Measurements from ENCODE around the gene C3orf20. TPM values are rescaled to one million over a fixed set of nuclear protein-coding genes. Genes with fewer than 3 reads are reported as not detected.

Gene C3orf20
- polyA plus RNA-seq, 1 donor from 2014 or later: not detected

DNA sequence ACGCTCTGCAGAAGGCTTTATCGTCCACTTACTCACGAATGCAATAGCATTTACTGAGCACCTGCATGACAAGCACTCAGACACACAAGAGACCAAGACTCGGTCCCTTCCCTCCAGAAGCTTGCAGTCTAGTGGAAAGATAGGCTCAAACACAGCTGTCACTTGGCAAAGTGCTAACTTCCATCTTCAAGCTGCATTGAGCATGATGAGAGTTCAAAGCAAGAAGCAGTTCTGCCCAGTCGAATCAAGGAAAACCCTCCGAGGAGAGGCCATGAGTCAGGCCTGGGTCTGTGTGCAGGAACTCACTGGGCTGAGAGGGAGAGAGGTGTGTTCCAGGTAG, 51.5 kb downstream of the C3orf20 start:
- H3K79me2 ChIP-seq (replicated peaks; ENCODE audit: insufficient read depth, low read length): no peaks in the 10 kb centered on the region
- no peak overlapping the region for H3K4me3 ChIP-seq (ENCODE audit: low read length)
- no peaks in the 10 kb centered on the region for H3K36me3 ChIP-seq (ENCODE audit: insufficient read depth, low read length)
- no peaks in the 10 kb centered on the region for H3K9me2 ChIP-seq (ENCODE audit: insufficient read depth, low read length)
- no peak overlapping the region for H3K4me2 ChIP-seq (ENCODE audit: low read length)
- no peak overlapping the region for H3K9ac ChIP-seq (ENCODE audit: low read length)
- no peak overlapping the region for H3K27ac ChIP-seq (ENCODE audit: low read length)
- no peaks in the 10 kb centered on the region for H3K27me3 ChIP-seq (ENCODE audit: insufficient read depth, low read depth, low read length)
- no peaks in the 10 kb centered on the region for H3F3A ChIP-seq (ENCODE audit: insufficient read depth, low read length, poor library complexity, severe bottlenecking)
- no peaks in the 10 kb centered on the region for H4K20me1 ChIP-seq (ENCODE audit: insufficient read depth)
- no peak overlapping the region for H2AFZ ChIP-seq (ENCODE audit: low read depth, low read length)
- no peak for TF ChIP-seq RAD21 (conservative IDR thresholded peaks at IDR 0.05)
- TF ChIP-seq REST (IDR thresholded peaks at IDR 0.05; ENCODE audit: borderline replicate concordance): no peak
- no peak for TF ChIP-seq EP300 (conservative IDR thresholded peaks at IDR 0.05; ENCODE audit: poor library complexity, severe bottlenecking)
- no peak for TF ChIP-seq EZH2 (IDR thresholded peaks at IDR 0.05; ENCODE audit: borderline replicate concordance, insufficient read depth, low read length, poor library complexity, severe bottlenecking)
- no peak for TF ChIP-seq POLR2AphosphoS5 (IDR thresholded peaks at IDR 0.05)
- H3K9me3 ChIP-seq (ENCODE audit: low read length): no peaks in the 10 kb centered on the region

DNA sequence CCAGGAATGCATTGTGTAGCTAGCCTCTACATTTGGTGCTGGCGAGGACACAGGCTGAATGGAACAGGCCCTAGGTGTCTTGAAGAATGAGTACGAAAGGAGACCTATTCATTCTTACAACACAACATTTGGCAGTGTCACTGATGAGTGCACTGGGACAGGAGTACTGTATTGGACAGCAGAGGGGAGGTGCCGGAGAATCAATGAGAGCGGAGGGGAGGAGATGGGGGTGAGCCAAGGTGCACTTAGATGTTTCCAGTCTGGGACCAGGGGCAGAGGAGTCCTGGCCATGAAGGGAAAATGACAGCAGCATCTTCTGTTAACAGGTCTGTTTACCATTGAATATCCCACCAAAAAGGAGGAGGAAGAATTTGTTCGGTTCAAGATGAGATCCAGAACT, 53.2 kb downstream of the C3orf20 start:
- Histone ChIP-seq H3K27ac (ENCODE audit: low read length) (no peak overlapping the region), H3K36me3 (ENCODE audit: insufficient read depth, low read length) (no peaks in the 10 kb centered on the region), H3K79me2 (replicated peaks; ENCODE audit: insufficient read depth, low read length) (no peaks in the 10 kb centered on the region), H3F3A (ENCODE audit: insufficient read depth, low read length, poor library complexity, severe bottlenecking) (no peaks in the 10 kb centered on the region), H2AFZ (ENCODE audit: low read depth, low read length) (no peak overlapping the region), H3K4me3 (ENCODE audit: low read length) (no peak overlapping the region), H3K9me2 (ENCODE audit: insufficient read depth, low read length) (no peaks in the 10 kb centered on the region), H3K9me3 (ENCODE audit: low read length) (no peaks in the 10 kb centered on the region), H3K9ac (ENCODE audit: low read length) (no peak overlapping the region), H4K20me1 (ENCODE audit: insufficient read depth) (no peaks in the 10 kb centered on the region), H3K4me2 (ENCODE audit: low read length) (no peak overlapping the region), H3K27me3 (ENCODE audit: insufficient read depth, low read depth, low read length) (no peaks in the 10 kb centered on the region)
- TF ChIP-seq CTCF (IDR thresholded peaks at IDR 0.05; ENCODE audit: poor library complexity, severe bottlenecking) (no peak), EP300 (conservative IDR thresholded peaks at IDR 0.05; ENCODE audit: poor library complexity, severe bottlenecking) (no peak), EZH2 (IDR thresholded peaks at IDR 0.05; ENCODE audit: borderline replicate concordance, insufficient read depth, low read length, poor library complexity, severe bottlenecking) (no peak), REST (IDR thresholded peaks at IDR 0.05; ENCODE audit: borderline replicate concordance) (no peak), TAF1 (IDR thresholded peaks at IDR 0.05; ENCODE audit: low read depth) (no peak), POLR2AphosphoS5 (IDR thresholded peaks at IDR 0.05) (no peak), MXI1 (conservative IDR thresholded peaks at IDR 0.05; ENCODE audit: poor library complexity, severe bottlenecking) (no peak), SMC3 (conservative IDR thresholded peaks at IDR 0.05; ENCODE audit: poor library complexity) (no peak), RAD21 (conservative IDR thresholded peaks at IDR 0.05) (no peak)

Data from neural cell (in vitro differentiated cells).